ENCODE results near the gene LIPC.
A peak's percentile ranks its signal among the peaks of the same experiment; 100 is the strongest.

LIPC gene

DNA sequence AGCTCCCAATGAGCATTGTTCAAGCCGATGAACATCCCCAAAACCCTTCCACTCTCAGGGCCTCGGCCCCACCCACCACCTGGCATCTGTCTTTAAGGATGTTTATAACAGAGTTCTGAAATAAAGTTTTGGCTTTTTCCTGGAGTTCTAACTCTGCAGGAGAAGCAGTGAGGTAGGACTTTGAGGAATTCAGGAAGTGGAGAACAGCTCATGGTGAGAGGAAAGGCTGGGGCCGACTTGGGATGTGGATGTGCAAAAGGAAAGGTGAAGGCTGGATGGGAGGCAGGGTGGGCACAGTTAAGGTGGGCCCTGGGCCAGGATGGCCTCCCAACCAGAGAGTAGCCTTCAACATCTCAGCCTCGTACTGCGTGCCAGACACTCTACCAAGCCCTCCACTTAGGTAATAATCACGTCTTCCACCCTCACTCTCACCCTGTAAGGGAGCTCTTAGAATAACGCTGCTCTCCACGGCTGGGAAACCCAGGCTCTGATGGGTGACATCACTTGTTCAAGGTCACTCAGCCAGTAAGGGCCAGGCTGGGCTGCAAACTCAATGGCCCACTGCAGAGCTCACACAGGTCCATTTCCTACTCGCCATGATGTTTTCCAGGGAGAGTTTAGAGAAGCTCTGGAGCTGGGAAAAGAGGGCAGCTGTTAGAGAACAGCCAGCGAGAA, 28.5 kb downstream of the LIPC start:
- DNase-seq: no peak

DNA sequence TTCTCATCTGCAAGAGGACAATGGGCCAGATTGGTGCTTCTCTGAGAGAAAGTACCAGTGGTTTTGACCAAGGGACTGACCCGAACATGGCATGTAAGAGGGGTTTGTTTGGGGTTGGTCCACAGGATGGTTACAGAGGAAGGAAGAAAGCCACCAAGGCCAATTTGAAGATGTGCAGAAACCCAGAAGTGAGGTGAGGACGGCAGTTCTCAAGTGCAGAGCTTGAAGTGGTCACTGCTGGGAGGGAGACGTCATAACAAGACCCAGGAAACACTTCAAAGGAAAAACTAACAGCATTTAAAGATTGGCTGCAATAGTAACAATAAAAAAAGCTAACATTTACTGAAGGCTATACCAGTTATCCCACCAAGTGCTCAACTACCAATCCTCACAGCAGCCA, 29.1 kb downstream of the LIPC start:
- no peak for DNase-seq

- no peak for DNase-seq
These were observed 30.8 kb downstream of the LIPC start for GRCh38 chr15:58462547-58462946.

GRCh38 chr15:58462973-58463663, 31.3 kb downstream of the LIPC start:
- DNase-seq: no peak

DNA sequence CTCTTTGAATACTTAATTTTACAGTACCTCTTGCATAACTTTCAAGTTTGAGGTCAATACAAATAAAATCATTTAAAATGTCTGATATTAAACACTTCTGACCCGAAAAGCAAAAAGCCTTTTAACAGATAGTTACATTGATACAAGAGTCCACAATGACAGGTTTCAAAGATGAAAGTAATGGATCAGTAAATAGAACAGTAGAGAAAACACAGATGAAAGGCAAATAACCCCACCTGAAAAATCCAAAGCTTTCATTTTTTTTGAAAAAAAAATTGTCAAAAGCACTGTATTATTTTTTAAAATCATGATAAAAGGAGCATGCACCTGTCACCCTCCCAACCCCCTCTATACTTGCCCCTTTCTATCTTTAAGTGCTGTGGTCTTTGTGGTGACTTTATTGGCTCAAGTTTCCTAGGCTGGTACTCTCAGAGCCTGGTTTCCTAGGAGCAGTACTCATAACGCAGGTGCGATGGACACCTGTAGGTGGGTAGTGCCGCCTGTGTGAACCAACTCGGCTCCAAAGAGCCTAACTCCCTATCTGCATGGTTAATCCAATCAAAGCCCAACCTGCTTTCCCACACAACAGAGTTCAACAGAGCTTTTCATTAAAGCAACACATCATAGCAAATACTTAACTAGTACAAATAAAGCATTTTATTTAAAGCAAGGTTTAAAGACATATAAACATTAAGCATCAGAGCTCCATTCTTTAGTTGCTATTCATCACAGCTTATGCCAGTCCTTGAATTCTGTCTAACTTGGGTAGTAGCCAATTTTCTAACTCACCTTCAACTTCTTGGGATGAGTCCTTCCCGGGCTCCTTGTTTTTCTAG, 32.2 kb downstream of the LIPC start:
- DNase-seq: no peak

DNA sequence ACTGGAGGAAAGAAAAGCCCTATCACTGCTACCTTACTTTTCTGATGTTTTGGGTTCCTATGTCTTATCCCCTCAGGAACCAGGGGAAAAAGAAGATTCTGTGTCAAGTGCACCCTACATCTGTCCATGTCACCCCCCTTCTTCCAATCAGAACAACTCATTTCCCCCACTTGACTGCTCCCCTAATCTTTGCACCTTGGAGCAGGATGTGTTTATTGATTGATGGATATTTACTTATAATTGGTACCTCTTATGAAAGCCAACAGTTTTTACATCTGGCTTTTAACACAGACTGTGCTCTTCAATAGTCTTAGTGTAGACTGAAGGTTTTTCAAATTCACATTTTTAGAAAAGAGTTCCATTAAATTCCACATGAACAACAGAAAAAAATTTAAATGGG, 33.3 kb downstream of the LIPC start:
- no peak for DNase-seq

DNA sequence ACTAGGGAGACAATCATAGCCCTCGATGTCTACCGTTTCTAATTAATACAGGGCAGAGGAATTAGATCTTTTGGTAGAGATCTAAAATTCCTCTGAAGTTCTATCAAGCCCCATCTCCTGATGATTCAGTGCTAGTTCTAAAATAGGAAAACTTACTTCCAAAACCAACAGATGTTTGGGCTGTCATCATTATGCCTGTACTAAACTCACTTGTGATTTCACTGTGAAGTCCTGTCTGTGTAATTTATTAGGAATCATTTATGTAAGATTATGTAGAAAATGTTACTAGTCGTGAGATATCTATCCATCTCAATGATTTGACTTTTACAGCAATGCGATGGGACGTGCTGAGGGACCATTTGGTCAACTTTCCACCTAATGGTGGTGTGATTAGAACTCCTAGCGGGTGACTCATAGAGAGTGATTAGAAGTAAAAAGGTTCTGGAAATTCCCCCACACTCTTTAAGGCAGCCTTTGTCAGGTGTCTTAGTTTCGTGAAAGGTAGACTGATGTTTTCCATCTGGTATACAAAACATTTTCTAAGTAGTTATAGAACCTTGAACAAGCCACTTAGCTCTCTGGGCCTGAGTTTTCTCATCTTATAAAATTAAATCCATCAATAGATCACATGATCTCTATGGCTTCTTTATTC, 34.2 kb downstream of the LIPC start:
- no peak for DNase-seq

DNA sequence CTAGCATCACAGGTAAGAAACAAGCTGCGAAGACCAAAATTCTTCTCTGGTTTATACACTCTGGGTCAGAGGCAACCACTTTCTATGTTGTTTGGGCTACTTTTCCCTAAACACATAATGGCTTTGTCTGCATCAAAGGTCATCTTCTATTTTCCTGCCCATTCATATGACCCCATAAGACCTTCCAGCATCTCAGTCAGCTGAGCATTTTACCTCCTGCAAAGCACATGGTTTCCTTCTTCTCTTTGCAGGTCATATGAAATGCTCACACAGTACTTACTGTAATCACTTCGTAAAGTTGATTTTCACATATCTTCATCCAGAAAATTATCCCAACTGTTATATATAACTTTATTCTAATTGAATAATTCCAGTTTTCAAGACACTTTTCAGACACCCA, 34.8 kb downstream of the LIPC start:
- DNase-seq: no peak

DNA sequence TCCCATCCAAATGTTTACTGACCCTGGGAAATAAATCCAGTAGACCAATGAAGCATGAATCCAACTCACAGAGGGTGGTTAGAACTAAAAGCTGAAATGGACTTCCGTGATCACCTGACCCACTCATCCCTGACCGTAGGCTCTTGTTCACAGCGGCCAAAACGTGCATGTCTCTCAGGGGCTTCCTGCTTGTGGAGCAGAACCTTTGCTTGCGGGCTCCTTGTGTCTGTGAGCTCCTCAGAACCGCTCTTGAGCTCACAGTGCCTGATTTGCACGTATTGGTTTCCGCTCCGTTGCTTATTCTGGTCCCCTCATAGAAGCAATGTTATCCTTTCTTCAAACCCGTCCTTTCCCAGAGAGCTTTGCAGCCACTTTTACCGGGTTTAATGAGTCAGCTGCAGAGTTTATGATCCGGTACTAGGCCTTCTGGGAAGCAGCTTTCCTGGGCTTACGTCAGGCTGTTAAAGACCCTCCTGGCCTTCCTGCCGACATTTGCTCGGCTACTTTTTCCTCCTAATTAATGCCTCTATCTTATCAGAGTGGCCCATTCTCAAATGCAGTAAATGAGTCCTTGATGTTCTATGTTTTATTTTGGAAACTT, 35.4 kb downstream of the LIPC start:
- DNase-seq: no peak

DNA sequence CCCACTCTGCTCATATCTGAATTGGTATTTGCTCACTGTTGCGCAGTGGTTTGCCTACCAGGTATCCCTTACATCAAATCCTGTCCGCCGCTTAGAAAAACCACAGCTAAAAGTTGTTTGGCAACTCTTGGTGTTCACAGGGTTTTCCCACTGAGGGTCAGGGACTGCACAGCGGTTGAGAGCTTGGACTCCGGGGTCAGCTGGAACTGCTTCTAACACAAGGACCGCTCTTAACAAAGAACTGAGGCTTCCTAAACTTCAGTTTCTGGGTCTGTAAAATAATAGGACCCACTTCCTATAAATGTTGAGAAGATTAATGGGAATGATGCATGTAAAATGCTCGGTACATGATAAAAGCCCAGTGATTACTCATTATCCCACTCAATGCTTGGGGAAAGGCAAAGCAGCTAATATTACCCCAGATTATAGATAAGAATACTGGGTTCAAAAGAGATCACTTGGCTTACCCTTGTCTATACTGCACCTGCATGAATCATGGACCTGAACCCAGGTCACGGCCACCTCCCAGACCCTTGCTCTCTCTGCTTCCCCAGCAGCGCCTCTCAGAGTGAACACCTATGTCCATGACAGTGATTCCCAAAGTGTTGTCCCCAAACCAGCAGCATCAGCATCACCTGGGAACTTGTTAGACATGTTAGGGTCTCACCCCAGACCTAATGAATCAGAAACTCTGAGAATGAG, 36.1 kb downstream of the LIPC start:
- no peak for DNase-seq

DNA sequence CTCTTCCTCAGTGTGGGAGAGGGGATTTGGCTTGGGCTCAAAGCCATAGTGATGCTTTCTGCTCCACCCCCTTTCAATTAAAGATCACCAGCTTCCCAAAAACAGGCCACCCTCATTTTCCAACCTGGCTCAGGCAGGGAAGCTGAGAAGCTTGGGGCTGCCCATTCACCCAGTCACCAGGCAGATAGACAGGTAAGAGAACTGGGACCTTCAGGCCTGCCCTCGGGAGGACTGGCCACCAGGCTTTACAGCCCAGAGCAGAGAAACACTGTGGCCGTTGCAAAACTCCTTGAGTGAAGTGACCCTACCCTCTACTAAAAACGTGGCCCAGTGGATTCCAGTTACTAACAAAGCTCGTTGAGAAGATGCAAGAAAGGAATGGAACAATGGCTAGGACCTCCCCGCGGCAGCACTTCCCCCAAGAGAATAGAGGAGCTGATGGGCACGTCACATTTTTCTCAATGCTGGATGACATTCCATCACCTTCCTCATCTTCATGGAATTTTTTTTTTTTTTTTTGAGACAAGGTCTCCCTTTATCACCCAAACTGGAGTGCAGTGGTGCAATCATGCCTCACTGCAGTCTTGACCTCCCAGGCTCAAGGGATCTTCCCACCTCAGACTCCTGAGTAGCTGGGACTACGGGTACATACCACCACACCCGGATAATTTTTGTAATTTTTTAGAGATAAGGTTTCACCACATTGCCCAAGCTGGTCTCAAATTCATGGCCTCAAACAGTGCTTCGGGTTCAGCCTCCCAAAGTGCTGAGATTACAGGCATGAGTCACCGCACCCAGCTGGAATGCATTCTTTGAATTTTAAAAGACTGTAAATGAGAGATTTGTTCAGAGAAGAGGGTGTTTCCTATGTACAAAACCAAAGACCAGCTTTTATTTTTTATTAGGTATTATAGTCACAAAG, 37.9 kb downstream of the LIPC start:
- DNase-seq: no peak

GRCh38 chr15:58471348-58471747, 39.6 kb downstream of the LIPC start:
- no peak for DNase-seq

- DNase-seq: no peak
These were observed 40.4 kb downstream of the LIPC start for GRCh38 chr15:58472221-58472620.

DNA sequence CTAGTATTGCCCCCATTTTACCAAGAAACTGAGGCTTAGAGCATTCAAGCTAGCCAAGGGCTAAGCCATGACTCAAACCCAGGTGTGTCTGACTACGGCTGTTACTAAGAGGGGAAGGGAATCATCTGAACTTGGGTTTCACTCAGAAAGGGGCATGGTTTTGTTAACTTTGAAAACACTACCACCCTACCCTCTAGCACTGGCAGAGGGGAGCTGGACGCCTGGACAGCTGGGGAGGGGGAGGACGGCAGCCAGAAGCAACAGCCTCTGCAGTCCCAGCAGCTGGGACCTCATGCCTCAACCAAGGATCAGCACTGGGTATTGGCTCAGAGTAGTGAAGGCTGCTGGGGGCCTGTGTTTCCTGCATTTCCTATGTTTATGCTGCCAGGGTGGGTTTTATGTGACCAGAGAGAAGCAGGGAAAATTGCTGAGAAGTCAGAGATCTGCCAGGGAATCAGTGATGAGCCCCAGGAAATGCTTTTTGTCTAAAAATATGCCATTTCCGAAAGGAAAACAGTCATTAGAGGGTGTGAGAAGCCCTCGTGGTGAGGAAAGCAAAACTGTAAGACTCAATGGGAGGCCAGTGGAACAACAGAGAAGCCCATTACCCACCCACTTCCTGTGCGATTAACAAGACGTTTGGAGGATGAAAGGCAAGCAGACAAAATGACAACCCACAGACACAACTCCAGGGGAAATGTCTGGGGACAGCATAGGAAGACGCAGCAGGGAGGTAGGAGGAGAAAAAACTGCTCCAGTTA, 41.2 kb downstream of the LIPC start:
- peak; percentile 72 for DNase-seq

DNA sequence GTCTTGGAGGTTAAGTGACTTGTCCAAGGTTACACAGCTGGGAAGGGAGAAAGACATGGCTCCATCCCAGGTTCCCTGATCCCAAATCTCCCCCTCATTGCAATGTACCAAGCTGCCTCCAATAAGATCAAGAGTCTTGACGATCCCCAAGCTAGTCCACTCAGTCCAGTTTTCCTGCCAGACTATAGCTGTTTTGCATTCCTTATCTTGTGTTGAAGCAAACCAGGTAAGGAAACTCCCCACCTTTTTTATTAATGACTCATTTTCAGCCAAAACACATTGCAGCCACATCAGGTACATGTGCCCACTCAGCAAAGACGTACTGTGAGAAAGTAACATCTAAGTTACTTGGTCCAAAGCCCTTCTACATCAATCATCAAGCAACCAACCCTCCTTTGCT, 41.9 kb downstream of the LIPC start:
- DNase-seq: no peak

DNA sequence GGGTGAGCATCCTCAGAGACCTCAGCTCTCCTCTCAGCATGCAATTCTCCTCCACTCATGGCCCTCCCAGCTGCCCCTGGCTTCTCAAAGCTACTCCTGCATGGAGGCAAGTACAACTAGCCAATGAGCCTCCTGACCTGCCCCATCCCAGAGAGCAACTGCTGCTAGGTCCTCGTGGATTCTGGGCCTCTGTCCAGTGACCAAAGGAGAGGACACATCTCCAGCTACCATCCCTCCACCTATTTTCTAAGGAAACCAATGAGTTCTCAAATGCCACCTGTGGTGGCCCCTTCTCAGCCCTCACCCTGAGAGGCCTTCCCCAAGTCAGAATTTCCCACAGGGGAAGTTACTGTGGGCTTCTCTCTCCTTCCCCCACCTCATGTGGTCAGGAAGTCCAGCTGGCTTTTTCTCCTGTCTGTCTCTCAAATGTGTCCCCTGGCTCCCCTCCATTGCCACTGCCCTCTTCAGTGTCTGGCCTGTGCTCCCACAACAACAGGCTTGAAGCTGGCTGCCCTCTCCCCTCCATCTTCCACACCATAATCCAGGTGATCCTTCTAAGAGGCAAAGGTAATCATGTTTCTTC, 43.0 kb downstream of the LIPC start:
- no peak for DNase-seq

DNA sequence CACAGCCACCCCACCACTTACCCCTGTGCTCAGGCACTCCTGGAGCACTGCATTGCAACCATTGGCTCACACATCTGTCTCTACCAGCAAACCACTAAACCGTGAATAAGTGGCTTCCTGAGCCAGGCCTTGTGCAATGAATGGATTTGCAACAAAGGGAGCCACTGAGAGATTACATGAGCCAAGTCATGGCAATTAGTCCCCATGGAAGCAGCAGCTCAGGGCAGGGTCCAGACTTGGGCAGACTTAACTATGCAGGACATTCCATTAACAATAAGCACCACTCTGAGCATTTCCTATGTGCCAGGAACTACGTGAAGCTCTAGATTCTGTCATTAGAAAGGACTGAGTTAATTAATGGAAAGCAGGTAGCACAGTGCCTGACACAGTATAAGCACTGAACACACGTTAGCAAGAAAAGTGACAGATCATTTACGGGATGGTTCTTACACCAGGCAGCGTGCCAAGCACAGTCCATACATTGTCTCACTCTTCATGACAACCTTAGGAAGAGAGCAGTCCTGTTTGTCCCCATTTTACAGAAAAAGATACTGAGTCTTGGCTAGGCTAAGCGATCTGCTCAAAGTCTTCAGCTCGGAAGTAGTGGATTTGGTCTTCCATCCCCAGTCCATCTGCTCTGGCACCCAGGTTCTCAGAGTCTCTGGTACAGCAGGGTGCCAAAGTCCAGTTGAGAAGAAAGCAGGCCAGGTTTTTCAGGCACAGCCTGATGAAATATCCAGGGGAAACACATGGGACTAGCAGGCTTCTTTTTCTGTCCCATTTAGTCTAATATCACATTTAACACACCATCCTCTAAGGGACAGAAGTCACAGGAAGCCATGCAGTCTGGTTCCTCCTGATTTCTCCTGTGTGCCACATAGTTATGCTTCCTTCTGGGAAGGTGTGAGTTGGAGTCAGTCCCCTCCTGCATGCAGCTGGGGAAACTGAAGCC, 44.1 kb downstream of the LIPC start:
- peak; percentile 70 for DNase-seq

- DNase-seq: peak; percentile 25
These were observed 44.9 kb downstream of the LIPC start for GRCh38 chr15:58476525-58477162.

All from COR-L47 (cell line).